Testis (tissue), 2 donors: ENCODE results near the gene HADHA.

Source experiments
- CTCF ChIP-seq, 3 experiments: fragments of 450-650 bp in 2 of 3; fragments of 200-600 bp in 1 of 3; sonication (generic) in 1 of 3; IDR thresholded peaks; one replicate each; pipeline ENCODE4 v1.5.1; 2016 to 2019; ENCODE audit warnings: antibody characterized with exemption in 3 of 3, mild to moderate bottlenecking in 2 of 3, moderate library complexity in 1 of 3
- POLR2A ChIP-seq: fragments of 450-650 bp; IDR thresholded peaks from one replicate; pipeline ENCODE4 v1.6.1; 2017; ENCODE audit warnings: antibody characterized with exemption, mild to moderate bottlenecking, moderate library complexity

GRCh38 chr2:26178246-26178645, 66.2 kb downstream of the HADHA start:
- TF ChIP-seq CTCF (IDR thresholded peaks at IDR 0.05): no peak
- no peak for TF ChIP-seq POLR2A
